GM06990 (cell line): ENCODE measurements around the gene ANKRD26.
A peak's percentile ranks its signal among the peaks of the same experiment; 100 is the strongest.

Source experiments
- DNase-seq: peaks from one replicate; pipeline ENCODE4 v3.0.0-alpha.2; 2011; ENCODE audit not compliant: insufficient read length; ENCODE audit errors: extremely low read depth
- H3K27me3 ChIP-seq: replicated peaks from 2 replicates; pipeline ENCODE4 v1.6.0; 2011; ENCODE audit warnings: low read length; ENCODE audit not compliant: control insufficient read depth, insufficient read depth
- H3K36me3 ChIP-seq: 2 replicates; pipeline ENCODE4 v1.5.1; 2011; ENCODE audit warnings: low read length; ENCODE audit not compliant: control insufficient read depth, insufficient read depth
- H3K4me3 ChIP-seq: replicated peaks from 2 replicates; pipeline ENCODE4 v1.5.1; 2011; ENCODE audit warnings: low read depth, mild to moderate bottlenecking, control low read depth, low read length
- TF ChIP-seq, protein P1 (sequence below): IDR thresholded peaks from 2 replicates; pipeline ENCODE4 v1.5.1; 2011; ENCODE audit warnings: low read length, control low read depth, mild to moderate bottlenecking, inconsistent platforms; ENCODE audit not compliant: insufficient read depth, poor library complexity, severe bottlenecking

ANKRD26 gene

DNA sequence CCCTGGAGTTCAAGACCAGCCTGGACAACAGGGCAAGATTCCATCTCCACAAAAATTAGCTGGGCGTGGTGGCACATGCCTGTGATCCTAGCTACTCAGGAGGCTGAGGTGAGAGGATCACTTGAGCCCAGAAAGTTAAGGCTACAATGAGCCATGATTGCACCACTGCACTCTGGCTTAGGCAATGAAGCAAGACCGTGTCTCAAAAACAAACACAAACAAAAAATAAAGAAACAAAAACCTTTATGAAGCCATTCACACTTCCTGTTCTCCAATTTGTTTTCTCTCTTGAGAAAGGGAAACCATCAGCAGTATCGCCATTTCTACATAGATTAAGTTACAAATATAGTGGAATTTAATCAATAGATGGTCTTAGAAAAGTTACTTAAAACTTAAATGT is 34.1 kb upstream of the ANKRD26 start:
- H3K4me3 ChIP-seq, result no peak overlapping the region
- no peak for DNase-seq
- peaks cover 3% of the 10 kb centered on the region for H3K36me3 ChIP-seq
- H3K27me3 ChIP-seq, result no peaks in the 10 kb centered on the region
- TF ChIP-seq, protein P1, sequence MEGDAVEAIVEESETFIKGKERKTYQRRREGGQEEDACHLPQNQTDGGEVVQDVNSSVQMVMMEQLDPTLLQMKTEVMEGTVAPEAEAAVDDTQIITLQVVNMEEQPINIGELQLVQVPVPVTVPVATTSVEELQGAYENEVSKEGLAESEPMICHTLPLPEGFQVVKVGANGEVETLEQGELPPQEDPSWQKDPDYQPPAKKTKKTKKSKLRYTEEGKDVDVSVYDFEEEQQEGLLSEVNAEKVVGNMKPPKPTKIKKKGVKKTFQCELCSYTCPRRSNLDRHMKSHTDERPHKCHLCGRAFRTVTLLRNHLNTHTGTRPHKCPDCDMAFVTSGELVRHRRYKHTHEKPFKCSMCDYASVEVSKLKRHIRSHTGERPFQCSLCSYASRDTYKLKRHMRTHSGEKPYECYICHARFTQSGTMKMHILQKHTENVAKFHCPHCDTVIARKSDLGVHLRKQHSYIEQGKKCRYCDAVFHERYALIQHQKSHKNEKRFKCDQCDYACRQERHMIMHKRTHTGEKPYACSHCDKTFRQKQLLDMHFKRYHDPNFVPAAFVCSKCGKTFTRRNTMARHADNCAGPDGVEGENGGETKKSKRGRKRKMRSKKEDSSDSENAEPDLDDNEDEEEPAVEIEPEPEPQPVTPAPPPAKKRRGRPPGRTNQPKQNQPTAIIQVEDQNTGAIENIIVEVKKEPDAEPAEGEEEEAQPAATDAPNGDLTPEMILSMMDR, result no peak

DNA sequence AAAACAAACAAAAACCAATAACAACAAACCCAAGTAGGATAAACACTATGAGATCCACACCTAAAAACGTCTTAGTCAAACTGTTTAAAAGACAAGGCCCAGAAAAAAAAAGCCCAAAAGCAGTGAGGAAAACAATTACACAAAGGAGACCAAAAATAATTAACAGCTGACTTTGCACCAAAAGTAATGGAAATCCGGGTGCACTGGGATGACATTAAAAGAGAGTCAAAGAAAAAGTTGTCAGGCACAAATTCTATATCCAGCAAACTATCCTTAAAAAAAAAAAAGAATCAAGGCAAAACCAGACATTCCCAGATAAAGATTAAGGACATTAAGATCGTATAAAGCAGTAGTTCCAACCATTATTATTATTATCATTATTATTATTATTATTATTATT is 7.9 kb upstream of the ANKRD26 start:
- H3K4me3 ChIP-seq, result no peak overlapping the region
- no peak for DNase-seq
- peaks cover 5% of the 10 kb centered on the region for H3K36me3 ChIP-seq
- H3K27me3 ChIP-seq, result no peaks in the 10 kb centered on the region
- TF ChIP-seq, protein P1, result no peak

DNA sequence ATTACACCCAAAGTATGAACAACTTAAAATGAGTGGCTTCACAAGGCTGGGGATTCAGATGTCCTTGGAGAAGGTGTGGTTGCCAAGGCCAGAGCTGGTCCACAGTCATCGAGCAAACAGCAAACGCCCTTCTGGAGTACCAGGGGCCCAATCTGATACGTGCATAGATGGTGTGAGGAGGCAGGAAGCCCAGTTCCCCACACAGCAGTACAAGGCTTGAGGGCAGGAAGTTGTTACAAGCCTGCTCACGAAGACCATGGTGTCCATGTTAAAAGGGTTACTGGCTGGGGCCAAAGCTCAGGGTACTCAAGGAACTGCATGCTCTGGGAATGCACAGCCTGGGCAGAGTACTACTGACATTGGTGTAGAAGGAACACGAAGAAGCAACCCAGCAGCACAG is 4.6 kb upstream of the ANKRD26 start:
- H3K4me3 ChIP-seq, result no peak overlapping the region
- TF ChIP-seq, protein P1, result no peak
- no peaks in the 10 kb centered on the region for H3K27me3 ChIP-seq
- H3K36me3 ChIP-seq, result no peaks in the 10 kb centered on the region; the same call in 1 of the 2 replicates
- DNase-seq, result no peak

DNA sequence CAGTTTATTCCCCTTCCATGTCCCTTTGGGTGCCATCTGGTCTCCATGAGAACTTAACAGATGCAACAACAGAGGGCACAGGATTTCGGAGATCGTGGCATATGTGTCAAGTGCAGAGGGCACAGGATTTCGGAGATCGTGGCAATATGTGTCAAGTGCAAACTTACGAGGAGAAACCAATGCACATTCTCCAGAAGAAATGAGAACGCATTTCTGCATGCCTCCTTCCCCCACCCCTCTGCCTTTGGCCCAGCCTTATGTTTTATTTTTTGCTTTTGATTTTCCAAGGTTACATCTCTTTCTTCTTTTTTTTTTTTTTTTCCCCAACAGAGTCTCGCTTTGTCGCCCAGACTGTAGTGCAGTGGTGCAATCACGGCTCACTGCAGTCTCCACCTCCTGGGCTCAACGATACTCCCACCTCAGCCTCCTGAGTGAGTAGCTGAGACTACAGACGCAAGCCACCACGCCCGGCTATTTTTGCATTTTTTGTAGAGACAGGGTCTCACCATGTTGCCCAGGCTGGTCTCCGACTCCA is 586 bp upstream of the ANKRD26 start:
- Histone ChIP-seq H3K27me3 (no peaks in the 10 kb centered on the region), H3K36me3 (no peaks in the 10 kb centered on the region; the same call in 1 of the 2 replicates), H3K4me3 (peak overlapping the region; percentile 86)
- TF ChIP-seq, protein P1, result no peak
- no peak for DNase-seq

DNA sequence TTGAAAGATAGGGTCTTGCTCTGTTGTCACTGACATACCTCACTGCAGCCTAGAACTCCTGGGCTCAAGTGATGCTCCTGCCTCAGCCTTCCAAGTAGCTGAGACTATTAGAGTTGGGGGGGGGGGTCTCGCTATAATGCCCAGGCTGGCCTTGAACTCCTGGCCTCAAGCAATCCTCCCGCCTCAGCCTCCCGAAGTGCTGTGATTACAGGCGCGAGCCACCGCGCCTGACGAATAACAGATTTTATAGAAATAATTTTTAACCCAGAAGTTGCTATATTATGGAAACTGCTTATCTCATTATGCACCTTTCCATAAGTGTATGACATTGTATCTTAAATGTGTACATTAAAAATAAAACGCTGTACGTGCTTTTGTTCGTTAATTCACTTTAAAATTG is 846 bp downstream of the ANKRD26 start:
- no peaks in the 10 kb centered on the region for H3K36me3 ChIP-seq
- DNase-seq, result no peak
- H3K4me3 ChIP-seq, result peak overlapping the region; percentile 86
- no peaks in the 10 kb centered on the region for H3K27me3 ChIP-seq
- TF ChIP-seq, protein P1, result no peak
